ENCODE measurements around the gene ZNF865. TPM values are rescaled to one million over a fixed set of nuclear protein-coding genes. Genes with fewer than 3 reads are reported as not detected.

Gene ZNF865
- total and polyA plus RNA-seq, 9 donors = 0.42 to 20.9 (median 16.5) TPM

DNA sequence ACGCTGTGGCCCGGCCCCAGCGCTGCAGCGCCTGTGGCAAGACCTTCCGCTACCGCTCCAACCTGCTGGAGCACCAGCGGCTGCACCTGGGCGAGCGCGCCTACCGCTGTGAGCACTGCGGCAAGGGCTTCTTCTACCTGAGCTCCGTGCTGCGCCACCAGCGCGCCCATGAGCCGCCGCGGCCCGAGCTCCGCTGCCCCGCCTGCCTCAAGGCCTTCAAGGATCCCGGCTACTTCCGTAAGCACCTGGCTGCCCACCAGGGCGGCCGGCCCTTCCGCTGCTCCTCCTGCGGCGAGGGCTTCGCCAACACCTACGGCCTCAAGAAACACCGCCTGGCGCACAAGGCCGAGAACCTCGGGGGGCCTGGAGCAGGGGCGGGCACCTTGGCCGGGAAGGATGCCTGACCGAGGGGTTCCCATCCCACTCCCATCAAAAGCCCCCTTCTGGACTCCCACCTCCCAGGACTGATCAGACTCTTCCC lies 11.0 kb downstream of the ZNF865 start:
- no peaks in the 10 kb centered on the region for H3K9me3 ChIP-seq
- intact Hi-C loops (cut with DNase I) = no loop called here
- no peak overlapping the region for H3K4me3 ChIP-seq

DNA sequence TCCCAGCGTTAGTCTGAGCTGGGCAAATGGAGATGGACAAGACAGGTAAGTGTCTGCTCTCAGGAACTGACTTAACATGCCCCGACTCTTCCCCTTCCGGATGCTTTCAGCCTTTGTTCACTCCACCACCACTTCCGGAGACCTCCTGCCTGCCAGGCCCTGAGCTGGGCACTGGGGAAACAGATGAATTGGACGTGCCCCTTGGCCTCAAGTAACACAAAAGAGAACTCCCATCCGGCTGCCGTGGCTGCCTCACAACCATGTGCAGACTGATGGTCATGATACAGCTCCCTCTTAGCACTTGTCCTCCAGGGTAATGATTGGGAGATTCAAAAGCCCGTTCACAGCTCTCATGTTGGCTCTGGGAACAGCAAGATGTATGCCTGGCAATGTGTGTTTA lies 12.0 kb downstream of the ZNF865 start:
- Histone ChIP-seq H3K36me3 (no peaks in the 10 kb centered on the region), H3K4me1 (ENCODE audit: insufficient read depth) (no peaks in the 10 kb centered on the region), H3K27ac (no peak overlapping the region), H3K27me3 (no peaks in the 10 kb centered on the region), H3K9me3 (no peaks in the 10 kb centered on the region), H3K4me3 (no peak overlapping the region)
- DNase-seq = no peak
- intact Hi-C loops (cut with DNase I) = no loop called here
- TF ChIP-seq POLR2A (IDR thresholded peaks at IDR 0.05) (no peak), EP300 (IDR thresholded peaks at IDR 0.05) (no peak)
- TF ChIP-seq, protein P1, sequence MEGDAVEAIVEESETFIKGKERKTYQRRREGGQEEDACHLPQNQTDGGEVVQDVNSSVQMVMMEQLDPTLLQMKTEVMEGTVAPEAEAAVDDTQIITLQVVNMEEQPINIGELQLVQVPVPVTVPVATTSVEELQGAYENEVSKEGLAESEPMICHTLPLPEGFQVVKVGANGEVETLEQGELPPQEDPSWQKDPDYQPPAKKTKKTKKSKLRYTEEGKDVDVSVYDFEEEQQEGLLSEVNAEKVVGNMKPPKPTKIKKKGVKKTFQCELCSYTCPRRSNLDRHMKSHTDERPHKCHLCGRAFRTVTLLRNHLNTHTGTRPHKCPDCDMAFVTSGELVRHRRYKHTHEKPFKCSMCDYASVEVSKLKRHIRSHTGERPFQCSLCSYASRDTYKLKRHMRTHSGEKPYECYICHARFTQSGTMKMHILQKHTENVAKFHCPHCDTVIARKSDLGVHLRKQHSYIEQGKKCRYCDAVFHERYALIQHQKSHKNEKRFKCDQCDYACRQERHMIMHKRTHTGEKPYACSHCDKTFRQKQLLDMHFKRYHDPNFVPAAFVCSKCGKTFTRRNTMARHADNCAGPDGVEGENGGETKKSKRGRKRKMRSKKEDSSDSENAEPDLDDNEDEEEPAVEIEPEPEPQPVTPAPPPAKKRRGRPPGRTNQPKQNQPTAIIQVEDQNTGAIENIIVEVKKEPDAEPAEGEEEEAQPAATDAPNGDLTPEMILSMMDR (IDR thresholded peaks at IDR 0.05) = no peak
- 80 to 82% (median 80%) methylated on average over 8 of the region's 8 CpGs for WGBS, 3 donors

More for the DNA sequence above, 11.0 kb downstream of the ZNF865 start:
- Histone ChIP-seq H3K36me3 (no peaks in the 10 kb centered on the region), H3K4me1 (ENCODE audit: insufficient read depth) (peaks cover 1% of the 10 kb centered on the region), H3K27me3 (no peaks in the 10 kb centered on the region), H3K27ac (no peak overlapping the region)
- no peak for DNase-seq
- TF ChIP-seq EP300 (IDR thresholded peaks at IDR 0.05) = no peak
- TF ChIP-seq, protein P1 (IDR thresholded peaks at IDR 0.05) = no peak
- no peak for TF ChIP-seq POLR2A (IDR thresholded peaks at IDR 0.05)
- 94 to 97% (median 96%) methylated on average over 38 of the region's 38 CpGs for WGBS, 3 donors

DNA sequence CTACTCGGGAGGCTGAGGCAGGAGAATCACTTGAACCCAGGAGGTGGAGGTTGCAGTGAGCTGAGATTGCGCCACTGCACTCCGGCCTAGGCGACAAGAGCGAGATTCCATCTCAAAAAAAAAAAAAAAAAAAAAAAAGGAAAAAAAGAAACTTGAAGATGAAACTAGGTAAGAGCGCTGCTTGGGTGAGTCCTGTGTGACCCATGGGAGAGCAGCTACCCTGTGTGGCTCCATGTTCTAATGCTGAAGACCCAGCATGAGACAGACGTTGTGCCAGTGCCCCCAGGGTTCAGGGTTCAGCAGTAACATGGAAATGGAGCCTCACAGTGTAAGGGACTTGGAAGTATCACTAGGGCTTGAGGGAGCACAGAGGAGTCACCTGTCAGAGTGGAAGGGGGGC lies 13.0 kb downstream of the ZNF865 start:
- Histone ChIP-seq H3K27ac (no peak overlapping the region), H3K9me3 (no peaks in the 10 kb centered on the region), H3K36me3 (no peaks in the 10 kb centered on the region), H3K27me3 (no peaks in the 10 kb centered on the region), H3K4me3 (no peak overlapping the region), H3K4me1 (ENCODE audit: insufficient read depth) (peaks cover 2% of the 10 kb centered on the region)
- intact Hi-C loops (cut with DNase I) = no loop called here
- TF ChIP-seq, protein P1 (IDR thresholded peaks at IDR 0.05) = no peak
- TF ChIP-seq POLR2A (IDR thresholded peaks at IDR 0.05) (no peak), EP300 (IDR thresholded peaks at IDR 0.05) (no peak)
- 80 to 84% (median 83%) methylated on average over 7 of the region's 7 CpGs for WGBS, 3 donors
- DNase-seq = no peak

DNA sequence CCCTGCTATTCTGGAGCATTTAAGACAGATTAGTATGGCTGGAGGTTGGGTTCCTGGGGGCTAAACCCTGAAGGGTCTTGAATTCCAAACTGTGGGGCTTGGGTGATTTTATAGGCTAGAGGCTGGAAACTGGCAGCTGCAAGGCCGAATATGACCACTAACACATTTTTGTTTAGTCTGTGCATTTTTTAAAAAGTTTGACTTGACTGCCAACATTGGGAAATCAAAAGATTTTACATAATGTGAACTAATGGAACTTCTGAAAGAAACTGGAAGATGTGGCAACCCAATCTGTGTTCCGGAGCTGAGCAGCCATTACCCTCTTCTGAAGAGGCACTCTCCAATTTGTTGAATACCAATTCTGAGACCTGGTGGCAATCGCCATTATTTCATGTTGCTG lies 13.8 kb downstream of the ZNF865 start:
- intact Hi-C loops (cut with DNase I) = no loop called here
- H3K36me3 ChIP-seq = no peaks in the 10 kb centered on the region

More for the DNA sequence above, 13.8 kb downstream of the ZNF865 start:
- no peak for DNase-seq
- Histone ChIP-seq H3K4me3 (no peak overlapping the region), H3K27ac (no peak overlapping the region), H3K4me1 (ENCODE audit: insufficient read depth) (peaks cover 2% of the 10 kb centered on the region), H3K9me3 (no peaks in the 10 kb centered on the region), H3K27me3 (no peaks in the 10 kb centered on the region)
- TF ChIP-seq, protein P1 (IDR thresholded peaks at IDR 0.05) = no peak
- no peak for TF ChIP-seq EP300 (IDR thresholded peaks at IDR 0.05)
- TF ChIP-seq POLR2A (IDR thresholded peaks at IDR 0.05) = no peak
- 26 to 49% (median 40%) methylated on average over 3 of the region's 3 CpGs for WGBS, 3 donors

All from ovary (tissue), 9 donors.